ENCODE results near the gene POTEG.
"Not testable (repeated sequence)": the region's sequence is repeated elsewhere in the genome, so short reads cannot be mapped to it uniquely, and the experiment has no call there.

Gene POTEG

GRCh38 chr14:19434241-19434640 is at the start of gene POTEG:
Gene POTEG, minus strand, starts transcription at chr14:19434341. Its CDS starts 52 bp downstream, at chr14:19434289.
- H3K27ac ChIP-seq (ENCODE audit: extremely low read depth, low read depth, low read length); H3K4me3 ChIP-seq (ENCODE audit: low read depth, low read length); H3K9me3 ChIP-seq (ENCODE audit: control insufficient read depth, insufficient read depth, low read depth, low read length); H3K4me1 ChIP-seq (ENCODE audit: control insufficient read depth, insufficient read depth, low read length); CTCF ChIA-PET; POLR2A ChIA-PET; H3K36me3 ChIP-seq (ENCODE audit: control insufficient read depth in 2 of 2, insufficient read depth in 1 of 2, low read length in 2 of 2): not testable (repeated sequence)

GRCh38 chr14:19482093-19482492 is 48.0 kb upstream of the POTEG start:
- H3K4me1 ChIP-seq (ENCODE audit: control insufficient read depth, insufficient read depth, low read length); H3K27ac ChIP-seq (ENCODE audit: extremely low read depth, low read depth, low read length); H3K4me3 ChIP-seq (ENCODE audit: low read depth, low read length); H3K36me3 ChIP-seq (ENCODE audit: control insufficient read depth in 2 of 2, insufficient read depth in 1 of 2, low read length in 2 of 2); POLR2A ChIA-PET; H3K9me3 ChIP-seq (ENCODE audit: control insufficient read depth, insufficient read depth, low read depth, low read length); CTCF ChIA-PET: not testable (repeated sequence)

- H3K4me3 ChIP-seq (ENCODE audit: low read depth, low read length); H3K36me3 ChIP-seq (ENCODE audit: control insufficient read depth in 2 of 2, insufficient read depth in 1 of 2, low read length in 2 of 2); POLR2A ChIA-PET; H3K9me3 ChIP-seq (ENCODE audit: control insufficient read depth, insufficient read depth, low read depth, low read length); H3K4me1 ChIP-seq (ENCODE audit: control insufficient read depth, insufficient read depth, low read length); H3K27ac ChIP-seq (ENCODE audit: extremely low read depth, low read depth, low read length); CTCF ChIA-PET: not testable (repeated sequence)
Measured at GRCh38 chr14:19481421-19481820, 47.3 kb upstream of the POTEG start.

- CTCF ChIA-PET; H3K4me3 ChIP-seq (ENCODE audit: low read depth, low read length); H3K36me3 ChIP-seq (ENCODE audit: control insufficient read depth in 2 of 2, insufficient read depth in 1 of 2, low read length in 2 of 2); H3K4me1 ChIP-seq (ENCODE audit: control insufficient read depth, insufficient read depth, low read length); H3K9me3 ChIP-seq (ENCODE audit: control insufficient read depth, insufficient read depth, low read depth, low read length); H3K27ac ChIP-seq (ENCODE audit: extremely low read depth, low read depth, low read length); POLR2A ChIA-PET: not testable (repeated sequence)
Measured at GRCh38 chr14:19480491-19480890, 46.4 kb upstream of the POTEG start.

- CTCF ChIA-PET, POLR2A ChIA-PET: not testable (repeated sequence)
Measured at GRCh38 chr14:19445761-19446160, 11.6 kb upstream of the POTEG start.

GRCh38 chr14:19439826-19440225 is 5.7 kb upstream of the POTEG start:
- POLR2A ChIA-PET; H3K36me3 ChIP-seq (ENCODE audit: control insufficient read depth in 2 of 2, insufficient read depth in 1 of 2, low read length in 2 of 2); H3K4me3 ChIP-seq (ENCODE audit: low read depth, low read length); H3K4me1 ChIP-seq (ENCODE audit: control insufficient read depth, insufficient read depth, low read length); CTCF ChIA-PET; H3K9me3 ChIP-seq (ENCODE audit: control insufficient read depth, insufficient read depth, low read depth, low read length); H3K27ac ChIP-seq (ENCODE audit: extremely low read depth, low read depth, low read length): not testable (repeated sequence)

More at GRCh38 chr14:19445761-19446160, 11.6 kb upstream of the POTEG start:
- H3K4me3 ChIP-seq (ENCODE audit: low read depth, low read length); H3K4me1 ChIP-seq (ENCODE audit: control insufficient read depth, insufficient read depth, low read length); H3K36me3 ChIP-seq (ENCODE audit: control insufficient read depth in 2 of 2, insufficient read depth in 1 of 2, low read length in 2 of 2); H3K9me3 ChIP-seq (ENCODE audit: control insufficient read depth, insufficient read depth, low read depth, low read length); H3K27ac ChIP-seq (ENCODE audit: extremely low read depth, low read depth, low read length): not testable (repeated sequence)

GRCh38 chr14:19439219-19439618 is 5.1 kb upstream of the POTEG start:
- POLR2A ChIA-PET; H3K36me3 ChIP-seq (ENCODE audit: control insufficient read depth in 2 of 2, insufficient read depth in 1 of 2, low read length in 2 of 2); H3K4me3 ChIP-seq (ENCODE audit: low read depth, low read length); H3K9me3 ChIP-seq (ENCODE audit: control insufficient read depth, insufficient read depth, low read depth, low read length); H3K27ac ChIP-seq (ENCODE audit: extremely low read depth, low read depth, low read length); CTCF ChIA-PET; H3K4me1 ChIP-seq (ENCODE audit: control insufficient read depth, insufficient read depth, low read length): not testable (repeated sequence)

GRCh38 chr14:19437126-19437443 is 2.9 kb upstream of the POTEG start:
- H3K27ac ChIP-seq (ENCODE audit: extremely low read depth, low read depth, low read length); H3K4me3 ChIP-seq (ENCODE audit: low read depth, low read length); H3K9me3 ChIP-seq (ENCODE audit: control insufficient read depth, insufficient read depth, low read depth, low read length); POLR2A ChIA-PET; CTCF ChIA-PET; H3K36me3 ChIP-seq (ENCODE audit: control insufficient read depth in 2 of 2, insufficient read depth in 1 of 2, low read length in 2 of 2); H3K4me1 ChIP-seq (ENCODE audit: control insufficient read depth, insufficient read depth, low read length): not testable (repeated sequence)

- H3K4me1 ChIP-seq (ENCODE audit: control insufficient read depth, insufficient read depth, low read length); POLR2A ChIA-PET; CTCF ChIA-PET; H3K27ac ChIP-seq (ENCODE audit: extremely low read depth, low read depth, low read length); H3K36me3 ChIP-seq (ENCODE audit: control insufficient read depth in 2 of 2, insufficient read depth in 1 of 2, low read length in 2 of 2); H3K4me3 ChIP-seq (ENCODE audit: low read depth, low read length); H3K9me3 ChIP-seq (ENCODE audit: control insufficient read depth, insufficient read depth, low read depth, low read length): not testable (repeated sequence)
Measured at GRCh38 chr14:19436311-19437125, 2.4 kb upstream of the POTEG start.

GRCh38 chr14:19435852-19436251 is 1.7 kb upstream of the POTEG start:
- H3K36me3 ChIP-seq (ENCODE audit: control insufficient read depth in 2 of 2, insufficient read depth in 1 of 2, low read length in 2 of 2); H3K27ac ChIP-seq (ENCODE audit: extremely low read depth, low read depth, low read length); H3K4me3 ChIP-seq (ENCODE audit: low read depth, low read length); H3K4me1 ChIP-seq (ENCODE audit: control insufficient read depth, insufficient read depth, low read length); H3K9me3 ChIP-seq (ENCODE audit: control insufficient read depth, insufficient read depth, low read depth, low read length); CTCF ChIA-PET; POLR2A ChIA-PET: not testable (repeated sequence)

- H3K36me3 ChIP-seq (ENCODE audit: control insufficient read depth in 2 of 2, insufficient read depth in 1 of 2, low read length in 2 of 2); H3K27ac ChIP-seq (ENCODE audit: extremely low read depth, low read depth, low read length); POLR2A ChIA-PET; H3K4me3 ChIP-seq (ENCODE audit: low read depth, low read length); CTCF ChIA-PET; H3K4me1 ChIP-seq (ENCODE audit: control insufficient read depth, insufficient read depth, low read length); H3K9me3 ChIP-seq (ENCODE audit: control insufficient read depth, insufficient read depth, low read depth, low read length): not testable (repeated sequence)
Measured at GRCh38 chr14:19434891-19435290, 750 bp upstream of the POTEG start.

- POLR2A ChIA-PET; H3K9me3 ChIP-seq (ENCODE audit: control insufficient read depth, insufficient read depth, low read depth, low read length); CTCF ChIA-PET; H3K4me3 ChIP-seq (ENCODE audit: low read depth, low read length); H3K36me3 ChIP-seq (ENCODE audit: control insufficient read depth in 2 of 2, insufficient read depth in 1 of 2, low read length in 2 of 2); H3K27ac ChIP-seq (ENCODE audit: extremely low read depth, low read depth, low read length); H3K4me1 ChIP-seq (ENCODE audit: control insufficient read depth, insufficient read depth, low read length): not testable (repeated sequence)
Measured at GRCh38 chr14:19433765-19434164, 376 bp downstream of the POTEG start.

Measured in HEK293 (cell line).